Measurements from ENCODE around the gene MIB2. TPM values are rescaled to one million over a fixed set of nuclear protein-coding genes. Genes with fewer than 3 reads are reported as not detected.

MIB2 gene
- total RNA-seq, 2 donors from 2014 or later, result 42.7 to 83.5 TPM

DNA sequence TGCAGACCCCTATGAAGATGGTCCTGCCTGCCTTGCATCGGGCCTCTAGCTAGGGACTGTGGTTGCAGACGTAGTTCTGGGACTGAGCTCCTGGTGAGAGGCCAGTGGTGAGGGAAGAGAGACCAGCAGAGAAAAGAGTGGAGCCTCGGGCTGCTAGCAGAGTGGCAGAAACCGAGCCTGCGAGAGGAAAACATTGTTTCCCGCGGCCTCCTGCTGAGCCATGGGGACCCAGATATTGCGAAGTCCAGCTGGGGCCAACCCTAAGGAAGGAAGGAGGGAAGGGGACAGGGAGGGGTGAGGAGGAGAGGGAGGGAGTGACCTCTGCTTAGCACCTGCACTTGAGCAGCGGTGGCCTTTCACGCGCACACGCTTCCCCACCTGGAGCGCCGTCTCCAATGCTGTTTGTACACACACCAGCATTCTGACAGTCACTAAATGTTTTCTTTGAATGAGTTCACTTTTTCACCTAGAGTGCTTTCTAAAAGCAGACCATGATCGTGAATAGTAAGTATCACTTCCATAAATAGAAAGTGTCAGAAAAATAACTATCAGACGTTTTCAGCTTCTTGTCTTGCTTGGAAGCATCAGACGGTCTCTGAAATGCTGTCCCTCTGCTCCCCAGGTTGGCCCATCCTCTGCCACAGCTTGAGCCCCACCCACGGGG, 12.9 kb upstream of the MIB2 start:
- Mint-ChIP-seq H3K4me3 (no peak overlapping the region), H3K36me3 (ENCODE audit: low read depth) (no peaks in the 10 kb centered on the region), H3K27me3 (no peaks in the 10 kb centered on the region), H3K4me1 (peaks cover 6% of the 10 kb centered on the region), H3K9me3 (no peaks in the 10 kb centered on the region), H3K27ac (no peak overlapping the region)
- no peak for ATAC-seq (replicated peaks)

DNA sequence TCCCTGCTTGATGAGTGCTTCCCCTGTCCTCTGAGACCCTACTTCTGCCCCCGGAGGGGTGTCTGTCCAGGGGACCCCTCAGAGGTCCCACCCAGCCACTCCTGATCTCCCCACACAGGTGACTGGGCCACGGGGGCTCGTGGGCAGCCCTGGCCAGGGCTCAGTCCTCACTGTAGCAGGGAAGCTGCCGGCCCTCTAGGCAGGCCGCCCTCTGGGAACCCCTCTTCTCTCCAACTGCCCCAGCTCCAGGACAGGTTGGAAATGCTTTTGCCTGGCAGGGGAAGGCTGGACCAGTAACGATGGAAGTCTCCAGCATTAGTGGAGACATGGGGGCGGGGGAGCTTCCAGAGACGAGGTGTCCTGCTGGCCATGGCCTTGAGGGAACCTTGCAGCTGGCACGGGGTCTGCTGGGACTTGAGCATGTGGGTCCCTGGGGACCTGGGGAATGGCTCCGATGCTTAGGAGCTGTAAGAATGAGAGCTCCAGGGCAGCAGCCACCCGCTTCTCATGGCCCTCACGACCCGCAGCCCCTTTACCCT, 12.3 kb upstream of the MIB2 start:
- no peaks in the 10 kb centered on the region for H3K9me3 Mint-ChIP-seq

DNA sequence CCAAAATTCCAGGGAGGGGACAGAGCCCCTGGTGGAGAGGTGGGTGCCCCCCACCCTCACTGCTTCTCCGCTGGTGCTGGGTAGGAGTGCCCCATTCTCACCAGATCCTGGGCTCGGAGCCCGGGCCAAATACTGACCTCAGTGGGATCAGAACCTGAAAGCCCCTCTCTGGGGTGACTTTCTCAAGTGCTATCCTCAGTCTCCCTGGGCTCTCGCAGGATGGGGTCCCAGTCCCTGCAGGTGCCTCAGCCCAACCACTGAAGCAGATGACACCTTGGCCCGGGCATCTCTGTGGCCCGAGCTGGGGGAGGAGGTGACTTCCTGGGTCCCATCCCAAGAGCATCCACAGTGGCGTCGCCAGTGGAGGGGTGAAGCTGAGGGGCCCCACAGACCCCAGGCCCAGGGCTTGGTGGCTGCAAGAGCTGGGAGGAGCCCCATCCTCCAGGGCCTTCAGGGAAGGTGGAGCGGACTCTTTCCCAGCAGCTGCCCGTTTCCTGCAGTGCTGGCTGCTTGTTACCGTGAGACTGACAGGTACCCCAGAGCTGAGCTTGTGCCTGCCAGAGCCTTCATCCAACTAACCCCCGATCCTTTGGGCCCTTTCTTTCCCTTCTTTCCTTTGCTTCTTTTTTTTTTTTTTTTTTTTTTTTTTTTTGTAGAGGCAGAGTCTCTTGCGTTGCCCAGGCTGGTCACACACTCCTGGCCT, 11.5 kb upstream of the MIB2 start:
- peaks cover 6% of the 10 kb centered on the region for H3K4me1 Mint-ChIP-seq
- H3K9me3 Mint-ChIP-seq, result no peaks in the 10 kb centered on the region
- no peaks in the 10 kb centered on the region for H3K27me3 Mint-ChIP-seq
- H3K36me3 Mint-ChIP-seq (ENCODE audit: low read depth), result no peaks in the 10 kb centered on the region
- no peak overlapping the region for H3K4me3 Mint-ChIP-seq
- ATAC-seq (replicated peaks), result no peak
- H3K27ac Mint-ChIP-seq, result no peak overlapping the region

More for the DNA sequence above, 12.3 kb upstream of the MIB2 start:
- ATAC-seq (replicated peaks), result no peak
- H3K4me3 Mint-ChIP-seq, result no peak overlapping the region
- H3K4me1 Mint-ChIP-seq, result peaks cover 6% of the 10 kb centered on the region
- H3K27ac Mint-ChIP-seq, result no peak overlapping the region
- H3K27me3 Mint-ChIP-seq, result no peaks in the 10 kb centered on the region
- H3K36me3 Mint-ChIP-seq (ENCODE audit: low read depth), result no peaks in the 10 kb centered on the region

DNA sequence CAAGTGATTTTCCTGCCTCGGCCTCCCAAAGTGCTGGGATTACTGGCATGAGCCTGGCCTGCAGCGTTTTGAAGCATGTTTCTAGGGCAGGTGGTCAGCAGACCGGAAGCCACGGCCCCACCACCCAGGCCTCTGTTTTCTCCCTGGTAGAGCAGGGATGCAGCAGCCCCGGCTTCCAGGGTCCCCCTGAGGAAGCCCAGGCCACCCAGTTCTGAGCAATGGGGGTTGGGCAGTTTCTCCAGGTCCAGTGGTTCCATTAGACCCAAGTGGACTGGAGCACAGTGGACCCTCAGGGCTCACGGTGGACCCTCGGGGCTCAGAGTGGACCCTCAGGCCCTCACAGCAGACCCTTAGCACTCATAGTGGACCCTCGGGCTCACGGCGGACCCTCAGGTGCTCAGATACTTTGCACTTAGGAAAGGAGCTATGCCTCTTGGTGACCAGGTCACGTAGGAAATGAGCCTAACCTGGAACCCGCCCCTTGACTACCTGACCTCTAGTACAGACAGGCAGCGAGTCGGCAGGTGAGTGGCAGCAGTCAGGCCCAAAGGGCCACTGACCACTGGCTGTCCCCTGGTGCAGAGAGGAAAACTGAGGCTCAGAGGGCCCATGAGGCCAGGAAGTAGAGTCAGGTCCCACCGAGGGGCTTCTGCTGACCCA, 10.8 kb upstream of the MIB2 start:
- ATAC-seq (replicated peaks), result no peak
- H3K4me3 Mint-ChIP-seq, result peak overlapping the region; percentile 31
- H3K27me3 Mint-ChIP-seq, result no peaks in the 10 kb centered on the region
- no peaks in the 10 kb centered on the region for H3K36me3 Mint-ChIP-seq (ENCODE audit: low read depth)
- peaks cover 6% of the 10 kb centered on the region for H3K4me1 Mint-ChIP-seq
- H3K27ac Mint-ChIP-seq, result peak overlapping the region; percentile 72
- no peaks in the 10 kb centered on the region for H3K9me3 Mint-ChIP-seq

DNA sequence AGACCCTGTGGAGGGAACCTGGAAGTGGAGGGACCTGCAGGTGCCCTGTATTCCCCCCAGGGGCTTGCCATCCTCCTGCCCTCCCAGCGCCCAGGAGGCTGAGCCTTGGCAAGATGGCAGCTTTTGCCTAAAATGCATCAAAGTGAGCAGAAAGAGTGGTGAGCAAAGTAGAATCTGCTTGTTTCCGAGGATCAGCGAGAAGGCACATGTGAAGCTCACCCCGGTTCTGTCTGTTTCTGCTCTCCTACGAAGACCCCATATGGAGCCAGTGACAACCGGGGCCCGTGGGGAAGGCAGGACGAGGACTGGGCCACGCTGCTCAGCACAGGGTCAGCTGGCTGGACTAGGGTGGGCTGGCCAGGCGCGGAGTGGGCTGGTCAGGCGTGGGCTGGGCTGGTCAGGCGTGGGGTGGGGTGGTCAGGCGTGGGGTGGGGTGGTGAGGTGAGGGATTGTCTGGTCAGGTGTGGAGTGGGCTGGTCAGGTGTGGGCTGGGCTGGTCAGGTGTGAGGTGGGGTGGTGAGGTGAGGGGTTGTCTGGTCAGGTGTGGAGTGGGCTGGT, 10.2 kb upstream of the MIB2 start:
- Mint-ChIP-seq H3K9me3 (no peaks in the 10 kb centered on the region), H3K4me3 (peak overlapping the region; percentile 31), H3K4me1 (peaks cover 6% of the 10 kb centered on the region), H3K27ac (peak overlapping the region; percentile 72), H3K27me3 (no peaks in the 10 kb centered on the region), H3K36me3 (ENCODE audit: low read depth) (no peaks in the 10 kb centered on the region)
- no peak for ATAC-seq (replicated peaks)

DNA sequence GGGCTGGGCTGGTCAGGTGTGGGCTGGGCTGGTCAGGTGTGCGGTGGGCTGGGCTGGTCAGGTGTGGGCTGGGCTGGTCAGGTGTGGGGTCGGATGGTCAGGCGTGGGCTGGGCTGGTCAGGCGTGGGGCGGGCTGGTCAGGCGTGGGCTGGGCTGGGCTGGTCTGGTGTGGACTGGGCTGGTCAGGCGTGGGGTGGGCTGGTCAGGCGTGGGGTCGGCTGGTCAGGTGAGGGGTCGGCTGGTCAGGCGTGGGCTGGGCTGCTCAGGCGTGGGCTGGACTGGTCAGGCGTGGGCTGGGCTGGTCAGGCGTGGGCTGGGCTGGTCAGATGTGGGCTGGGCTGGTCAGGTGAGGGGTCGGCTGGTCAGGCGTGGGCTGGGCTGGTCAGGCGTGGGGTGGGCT, 9.6 kb upstream of the MIB2 start:
- Mint-ChIP-seq H3K27ac (no peak overlapping the region), H3K4me1 (peaks cover 6% of the 10 kb centered on the region), H3K9me3 (no peaks in the 10 kb centered on the region), H3K27me3 (no peaks in the 10 kb centered on the region), H3K4me3 (no peak overlapping the region), H3K36me3 (ENCODE audit: low read depth) (no peaks in the 10 kb centered on the region)
- ATAC-seq (replicated peaks), result no peak

DNA sequence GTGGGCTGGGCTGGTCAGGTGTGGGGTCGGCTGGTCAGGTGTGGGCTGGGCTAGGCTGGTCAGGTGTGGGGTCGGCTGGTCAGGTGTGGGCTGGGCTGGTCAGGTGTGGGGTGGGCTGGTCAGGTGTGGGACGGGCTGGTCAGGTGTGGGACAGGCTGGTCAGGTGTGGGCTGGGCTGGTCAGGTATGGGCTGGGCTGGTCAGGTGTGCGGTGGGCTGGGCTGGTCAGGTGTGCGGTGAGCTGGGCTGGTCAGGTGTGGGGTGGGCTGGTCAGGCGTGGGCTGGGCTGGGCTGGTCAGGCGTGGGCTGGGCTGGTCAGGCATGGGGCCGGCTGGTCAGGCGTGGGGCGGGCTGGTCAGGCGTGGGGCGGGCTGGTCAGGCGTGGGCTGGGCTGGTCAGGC, 9.1 kb upstream of the MIB2 start:
- H3K9me3 Mint-ChIP-seq, result no peaks in the 10 kb centered on the region

DNA sequence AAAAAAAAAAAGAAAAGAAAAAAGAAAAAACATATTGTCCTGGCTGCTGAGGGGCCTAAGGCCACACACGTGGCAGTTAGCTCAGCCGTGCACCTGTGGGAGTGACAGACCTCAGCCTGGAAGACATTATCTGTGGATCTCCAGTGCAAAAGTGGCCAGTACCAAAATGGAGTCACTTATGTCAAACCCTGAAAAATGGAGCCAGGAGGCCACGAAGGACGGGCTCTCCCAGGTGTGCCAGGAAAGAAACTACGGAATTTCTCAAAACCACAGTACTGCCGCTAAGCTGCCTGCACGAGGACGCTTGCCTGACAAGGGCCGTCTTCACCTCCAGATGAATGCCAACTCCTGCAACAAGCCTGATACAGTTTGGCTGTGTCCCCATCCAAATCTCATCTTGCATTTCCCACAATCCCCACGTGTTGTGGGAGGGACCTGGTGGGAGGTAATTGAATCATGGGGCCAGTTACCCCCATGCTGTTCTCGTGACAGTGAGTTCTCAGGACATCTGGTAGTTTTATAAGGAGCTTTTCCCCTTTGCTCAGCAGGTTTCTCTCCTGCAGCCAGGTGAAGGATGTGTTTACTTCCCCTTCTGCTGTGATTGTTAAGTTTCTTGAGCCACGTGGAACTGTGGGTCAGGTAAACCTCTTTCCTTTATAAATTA, 5.3 kb upstream of the MIB2 start:
- Mint-ChIP-seq H3K4me3 (no peak overlapping the region), H3K27me3 (no peaks in the 10 kb centered on the region), H3K27ac (no peak overlapping the region), H3K36me3 (ENCODE audit: low read depth) (peaks cover 17% of the 10 kb centered on the region), H3K4me1 (peaks cover 18% of the 10 kb centered on the region), H3K9me3 (no peaks in the 10 kb centered on the region)
- ATAC-seq (replicated peaks), result no peak

More for the DNA sequence above, 9.1 kb upstream of the MIB2 start:
- Mint-ChIP-seq H3K27ac (no peak overlapping the region), H3K4me3 (no peak overlapping the region), H3K36me3 (ENCODE audit: low read depth) (no peaks in the 10 kb centered on the region), H3K27me3 (no peaks in the 10 kb centered on the region), H3K4me1 (peaks cover 6% of the 10 kb centered on the region)
- ATAC-seq (replicated peaks), result no peak

DNA sequence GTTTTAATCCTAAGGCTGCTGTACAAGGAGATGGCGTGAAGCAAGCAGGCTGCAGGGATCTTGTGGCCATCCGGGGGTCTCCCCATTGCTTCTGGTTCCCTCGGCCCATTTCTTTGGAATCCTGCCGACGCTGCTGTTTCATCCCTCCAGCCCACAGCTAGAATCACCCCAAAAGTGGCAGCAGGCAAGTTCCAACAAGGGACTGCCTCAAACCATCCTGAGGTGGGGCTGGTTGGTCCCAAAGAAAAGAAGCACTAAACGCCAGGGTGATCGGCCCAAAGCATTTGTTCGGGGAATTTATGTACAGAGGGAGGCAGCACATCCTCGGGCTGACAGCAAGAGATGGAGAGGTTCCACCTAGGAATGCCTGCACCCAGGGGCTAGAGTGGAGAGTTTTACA, 4.5 kb upstream of the MIB2 start:
- no peaks in the 10 kb centered on the region for H3K9me3 Mint-ChIP-seq
- no peaks in the 10 kb centered on the region for H3K27me3 Mint-ChIP-seq
- no peak overlapping the region for H3K27ac Mint-ChIP-seq
- peaks cover 19% of the 10 kb centered on the region for H3K36me3 Mint-ChIP-seq (ENCODE audit: low read depth)
- ATAC-seq (replicated peaks), result no peak
- peaks cover 18% of the 10 kb centered on the region for H3K4me1 Mint-ChIP-seq
- H3K4me3 Mint-ChIP-seq, result no peak overlapping the region

DNA sequence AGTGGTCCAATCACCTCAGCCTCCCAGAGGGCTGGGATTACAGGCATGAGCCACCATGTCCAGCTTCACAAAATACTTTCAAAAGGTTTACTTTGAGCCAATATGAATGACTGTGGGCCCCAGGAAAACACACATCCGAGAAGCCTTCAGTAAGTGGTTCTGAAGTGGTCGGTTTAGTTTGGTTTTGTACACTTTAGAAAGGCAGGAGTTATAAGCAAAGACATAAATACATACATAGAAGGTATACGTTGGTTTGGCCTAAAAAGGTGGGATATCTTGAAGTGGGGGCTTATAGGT, 3.2 kb upstream of the MIB2 start:
- Mint-ChIP-seq H3K27ac (peak overlapping the region; percentile 16), H3K4me3 (no peak overlapping the region), H3K9me3 (no peaks in the 10 kb centered on the region), H3K36me3 (ENCODE audit: low read depth) (peaks cover 19% of the 10 kb centered on the region), H3K4me1 (peaks cover 14% of the 10 kb centered on the region), H3K27me3 (no peaks in the 10 kb centered on the region)
- no peak for ATAC-seq (replicated peaks)

DNA sequence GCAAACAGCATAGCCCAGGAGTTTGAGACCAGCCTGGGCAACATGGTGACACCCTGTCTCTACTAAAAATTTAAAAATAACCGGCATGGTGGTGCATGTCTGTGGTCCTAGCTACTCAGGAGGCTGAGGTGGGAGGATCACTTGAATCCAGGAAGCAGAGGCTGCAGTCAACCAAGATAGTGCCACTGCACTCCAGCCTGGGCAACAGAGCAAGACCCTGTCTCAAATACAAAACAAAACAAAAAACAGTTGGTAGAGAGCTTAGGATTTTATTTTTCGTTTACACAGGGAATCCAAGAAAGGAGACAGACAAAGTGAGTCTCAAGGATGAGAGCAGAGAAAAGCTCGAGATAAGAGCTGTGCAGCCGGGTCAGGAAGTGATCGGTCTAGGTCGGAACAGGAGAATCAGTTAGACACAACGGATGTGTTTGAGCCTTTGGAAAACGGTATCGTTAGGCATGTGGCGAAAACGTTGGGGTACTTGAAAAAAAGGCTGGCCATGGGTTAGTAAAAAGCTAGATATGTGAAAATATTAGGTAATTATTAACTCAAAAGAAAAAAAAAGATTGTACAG, 1.7 kb upstream of the MIB2 start:
- Mint-ChIP-seq H3K4me3 (peak overlapping the region; percentile 99), H3K9me3 (no peaks in the 10 kb centered on the region), H3K27me3 (no peaks in the 10 kb centered on the region), H3K4me1 (peaks cover 12% of the 10 kb centered on the region), H3K27ac (peak overlapping the region; percentile 99), H3K36me3 (ENCODE audit: low read depth) (peaks cover 24% of the 10 kb centered on the region)
- ATAC-seq (replicated peaks), result no peak

DNA sequence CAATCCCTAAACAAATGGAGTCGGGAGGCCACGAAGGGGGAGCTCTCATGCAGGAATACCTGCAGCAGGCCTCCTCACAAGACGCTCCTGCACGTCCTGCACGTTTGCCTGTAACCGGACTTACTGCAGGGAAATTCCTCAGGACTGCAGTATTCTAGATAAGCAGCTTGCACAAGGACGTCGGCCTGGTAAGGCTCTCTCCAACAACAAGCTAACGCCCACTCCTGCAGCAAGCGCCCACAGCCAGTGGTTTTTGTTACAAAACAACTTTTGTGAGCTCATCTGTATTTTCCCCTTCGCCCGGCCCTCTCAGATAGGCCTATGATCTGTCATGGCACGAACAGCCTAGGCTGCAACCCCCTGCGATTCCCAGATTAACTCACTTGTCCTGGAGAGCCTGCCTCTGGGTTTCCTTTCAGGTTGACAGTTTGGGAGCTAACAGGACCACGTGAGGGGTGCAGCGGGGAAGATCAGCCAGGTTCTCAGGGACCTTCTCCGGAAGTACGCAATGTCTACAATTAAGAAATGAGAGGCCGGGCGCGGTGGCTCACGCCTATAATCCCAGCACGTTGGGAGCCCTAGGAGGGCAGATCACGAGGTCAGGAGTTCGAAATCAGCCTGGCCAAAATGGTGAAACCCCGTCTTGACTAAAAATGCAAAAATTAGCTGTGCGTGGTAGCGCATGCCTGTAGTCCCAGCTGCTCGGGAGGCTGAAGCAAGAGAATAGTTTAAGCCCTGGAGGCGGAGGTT, 921 bp upstream of the MIB2 start:
- no peaks in the 10 kb centered on the region for H3K27me3 Mint-ChIP-seq
- no peaks in the 10 kb centered on the region for H3K9me3 Mint-ChIP-seq
- H3K4me3 Mint-ChIP-seq, result peak overlapping the region; percentile 99
- peak; percentile 27 for ATAC-seq (replicated peaks)
- H3K36me3 Mint-ChIP-seq (ENCODE audit: low read depth), result peaks cover 24% of the 10 kb centered on the region
- peak overlapping the region; percentile 99 for H3K27ac Mint-ChIP-seq
- peaks cover 12% of the 10 kb centered on the region for H3K4me1 Mint-ChIP-seq

DNA sequence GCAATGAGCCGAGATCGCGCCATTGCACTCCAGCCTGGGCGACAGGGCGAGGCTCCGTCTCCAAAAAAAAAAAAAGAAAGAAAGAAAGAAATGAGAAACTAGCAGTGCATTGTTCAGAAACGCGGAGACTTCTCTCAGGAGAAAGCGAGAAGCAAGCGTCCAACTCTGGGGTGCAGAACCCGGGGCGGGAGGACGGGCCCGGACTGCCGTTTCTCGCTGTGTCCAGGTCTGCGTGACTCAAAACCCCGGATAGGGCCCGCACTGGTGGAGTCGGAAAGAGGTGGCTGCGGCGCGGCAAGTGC, 395 bp upstream of the MIB2 start:
- Mint-ChIP-seq H3K4me1 (peaks cover 12% of the 10 kb centered on the region), H3K36me3 (ENCODE audit: low read depth) (peaks cover 24% of the 10 kb centered on the region), H3K27me3 (no peaks in the 10 kb centered on the region), H3K9me3 (no peaks in the 10 kb centered on the region), H3K27ac (peak overlapping the region; percentile 99), H3K4me3 (peak overlapping the region; percentile 99)
- ATAC-seq (replicated peaks), result no peak
